NCI-H2107 (cell line): ENCODE measurements around the gene NEDD4.
"Not testable (repeated sequence)": the region's sequence is repeated elsewhere in the genome, so short reads cannot be mapped to it uniquely, and the experiment has no call there.

Source experiments
- DNase-seq: peaks from one replicate; lab custom pipeline; 2025; lab: John Stamatoyannopoulos, UW

Gene NEDD4

DNA sequence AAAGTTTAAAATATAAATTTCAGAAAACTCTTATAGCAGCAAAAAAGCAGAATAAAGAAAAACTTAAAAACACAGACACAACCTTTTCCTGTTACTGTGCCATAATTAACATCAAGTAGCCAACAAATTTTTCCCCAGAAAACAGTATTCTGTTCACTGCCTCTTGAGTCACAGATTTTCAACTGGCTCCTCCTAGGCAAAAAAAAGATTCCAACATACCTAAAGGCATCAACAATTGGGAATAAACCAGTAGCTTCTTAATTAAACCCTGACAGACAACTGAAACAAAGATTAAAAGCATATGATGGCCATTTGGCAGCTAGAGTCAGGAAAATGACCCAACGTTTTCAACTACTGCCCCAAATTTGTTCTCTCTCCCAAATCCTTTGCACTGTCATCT lies 10.9 kb upstream of the NEDD4 start:
- DNase-seq = not testable (repeated sequence)

DNA sequence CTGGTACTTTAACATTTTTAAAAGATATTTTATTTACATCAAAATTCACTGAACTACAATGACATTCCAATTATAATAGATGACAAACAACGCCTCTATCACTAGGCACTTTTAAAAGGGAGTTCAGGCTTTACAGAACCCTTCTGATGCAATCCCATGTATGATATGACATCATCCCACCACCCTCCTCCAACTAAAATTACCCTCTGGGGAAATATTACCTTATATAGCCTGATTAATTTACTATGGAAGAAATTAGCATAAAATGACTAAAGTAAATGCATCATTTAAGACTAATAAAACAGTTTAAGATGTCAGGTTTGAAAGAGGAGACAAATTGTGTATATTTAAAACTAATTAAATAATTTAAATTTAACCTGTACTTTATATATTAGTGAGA lies 10.4 kb upstream of the NEDD4 start:
- DNase-seq = not testable (repeated sequence)

DNA sequence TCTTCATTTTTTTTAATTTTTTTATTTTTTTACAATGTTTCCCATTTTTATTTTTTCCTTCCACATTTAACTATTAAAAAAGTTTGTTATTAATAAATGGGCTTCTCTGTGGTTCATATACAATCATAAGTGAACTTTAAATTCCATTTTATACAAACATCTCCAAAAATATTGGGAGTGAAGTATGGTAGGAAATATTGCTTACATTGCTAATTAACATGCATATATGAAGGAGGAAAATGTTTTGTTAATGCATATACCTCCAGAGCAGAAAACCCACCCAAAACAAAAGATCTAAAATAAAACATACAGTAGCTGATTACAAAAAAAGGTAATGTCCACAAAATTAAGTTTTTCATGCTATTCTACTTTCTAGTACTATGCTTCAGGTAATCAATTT lies 9.9 kb upstream of the NEDD4 start:
- DNase-seq = not testable (repeated sequence)

DNA sequence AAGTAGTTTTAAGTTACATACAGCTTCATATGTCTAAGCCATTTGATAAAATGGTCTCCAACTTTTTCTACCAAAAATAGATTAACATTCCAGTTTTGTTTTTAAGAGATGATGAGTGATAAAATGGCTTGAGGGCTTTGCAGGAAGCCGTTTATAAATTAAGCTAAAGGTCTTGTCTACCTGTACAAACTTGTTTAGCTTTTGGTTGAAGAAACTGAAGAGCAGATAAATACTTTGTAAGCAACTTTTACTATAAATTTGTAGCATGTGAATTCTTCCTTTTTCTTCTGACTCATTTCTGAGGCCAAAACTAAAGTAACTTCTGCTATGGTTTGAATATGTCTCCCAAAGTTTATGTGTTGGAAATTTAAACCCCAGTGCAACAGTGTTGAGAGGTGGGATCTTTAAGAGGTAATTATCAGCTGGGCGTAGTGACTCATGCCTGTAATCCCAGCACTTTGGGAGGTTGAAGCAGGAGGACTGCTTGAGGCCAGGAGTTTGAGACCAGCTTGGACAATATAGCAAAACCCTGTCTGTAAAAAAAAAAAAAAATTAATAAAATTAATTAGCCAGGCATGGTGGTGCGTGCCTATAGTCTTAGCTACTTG lies 8.2 kb upstream of the NEDD4 start:
- no peak for DNase-seq

DNA sequence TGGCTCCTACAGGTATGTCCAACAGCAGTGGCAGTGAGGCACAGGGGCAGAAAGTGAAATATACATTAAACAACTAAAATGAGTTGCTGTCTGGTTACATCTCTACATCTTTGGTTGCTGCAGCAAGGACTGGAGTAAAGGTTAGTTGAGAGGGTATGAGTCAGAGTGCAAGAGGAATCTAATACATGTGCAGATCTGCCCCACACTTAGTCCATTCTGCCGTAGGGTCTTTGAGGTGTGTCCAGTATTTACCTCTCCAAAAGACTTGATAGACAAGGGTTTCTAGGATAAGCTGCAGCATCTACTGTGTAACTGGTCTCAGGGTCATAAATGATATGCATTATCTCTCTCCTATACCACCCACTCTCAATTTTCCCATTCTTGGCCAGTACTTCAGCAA lies 6.2 kb upstream of the NEDD4 start:
- DNase-seq = no peak

DNA sequence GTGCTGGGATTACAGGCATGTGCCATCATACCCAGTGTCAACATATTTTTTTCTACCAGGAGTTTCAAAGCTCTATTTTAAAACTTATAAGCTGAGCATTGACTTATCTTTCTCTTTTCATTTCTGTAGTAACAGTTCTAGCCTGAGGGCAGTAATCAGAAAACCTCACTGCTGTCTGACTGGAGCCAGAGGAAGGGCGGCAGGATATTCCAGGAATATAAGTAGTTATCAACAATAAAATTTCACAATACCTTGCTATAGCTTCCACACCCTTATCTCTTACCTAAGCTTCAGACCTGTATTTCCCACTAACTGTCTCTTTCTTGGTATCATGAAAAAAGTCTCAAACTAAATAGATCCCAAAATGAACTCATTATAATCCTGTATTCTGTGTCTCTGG lies 5.1 kb upstream of the NEDD4 start:
- no peak for DNase-seq

DNA sequence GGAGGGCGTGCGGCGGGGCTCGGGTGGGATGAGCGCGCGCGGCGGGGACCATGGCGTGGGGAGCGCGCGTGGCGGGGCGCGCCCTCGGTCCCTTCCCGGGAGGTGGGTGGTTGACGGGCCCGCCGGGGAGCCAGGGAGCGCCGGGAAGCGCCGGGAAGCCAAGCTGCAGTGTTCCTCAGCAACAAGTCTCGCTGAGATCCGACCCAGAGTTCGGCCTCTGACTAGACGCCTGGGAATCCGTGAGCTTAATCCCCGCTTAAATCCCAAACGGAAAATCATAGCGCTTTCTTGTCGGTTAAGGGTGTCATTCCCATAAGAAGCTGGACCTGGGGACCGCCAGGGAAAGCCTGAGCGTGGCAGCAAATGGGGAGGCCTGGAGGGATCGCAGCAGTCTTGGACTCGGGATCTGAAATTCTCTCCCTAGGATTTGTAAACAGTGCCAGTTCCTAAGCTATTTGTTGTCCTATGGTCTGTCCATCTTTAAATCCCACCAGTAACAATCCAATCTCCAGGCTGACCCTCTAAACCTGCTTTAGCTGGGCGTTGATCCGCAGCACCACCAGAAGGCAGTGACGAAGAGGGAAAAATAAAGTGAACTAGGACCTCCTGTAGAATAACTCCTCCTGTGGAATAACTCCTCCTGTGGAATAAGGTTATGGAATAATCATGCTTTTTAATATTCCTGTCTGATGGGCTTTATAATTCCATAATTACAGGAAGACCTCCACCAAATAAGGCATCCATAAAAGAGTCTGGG lies 570 bp upstream of the NEDD4 start:
- no peak for DNase-seq

DNA sequence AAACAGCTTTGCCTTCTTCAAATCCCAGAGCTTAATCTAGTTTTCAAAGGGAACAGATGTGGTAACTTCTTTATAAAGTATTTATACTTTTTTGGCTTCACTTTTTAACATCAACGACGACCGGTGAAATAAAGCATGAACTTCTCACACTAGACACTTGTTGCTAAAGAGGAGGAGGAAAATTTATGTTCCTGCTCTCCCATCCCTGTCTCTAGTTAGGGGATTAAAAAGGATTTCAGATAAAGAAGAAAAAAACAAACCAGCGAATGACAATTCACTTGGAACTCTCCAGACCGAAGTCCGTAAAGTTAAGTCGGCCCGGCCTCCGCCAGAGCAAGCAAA lies 672 bp downstream of the NEDD4 start:
- no peak for DNase-seq

DNA sequence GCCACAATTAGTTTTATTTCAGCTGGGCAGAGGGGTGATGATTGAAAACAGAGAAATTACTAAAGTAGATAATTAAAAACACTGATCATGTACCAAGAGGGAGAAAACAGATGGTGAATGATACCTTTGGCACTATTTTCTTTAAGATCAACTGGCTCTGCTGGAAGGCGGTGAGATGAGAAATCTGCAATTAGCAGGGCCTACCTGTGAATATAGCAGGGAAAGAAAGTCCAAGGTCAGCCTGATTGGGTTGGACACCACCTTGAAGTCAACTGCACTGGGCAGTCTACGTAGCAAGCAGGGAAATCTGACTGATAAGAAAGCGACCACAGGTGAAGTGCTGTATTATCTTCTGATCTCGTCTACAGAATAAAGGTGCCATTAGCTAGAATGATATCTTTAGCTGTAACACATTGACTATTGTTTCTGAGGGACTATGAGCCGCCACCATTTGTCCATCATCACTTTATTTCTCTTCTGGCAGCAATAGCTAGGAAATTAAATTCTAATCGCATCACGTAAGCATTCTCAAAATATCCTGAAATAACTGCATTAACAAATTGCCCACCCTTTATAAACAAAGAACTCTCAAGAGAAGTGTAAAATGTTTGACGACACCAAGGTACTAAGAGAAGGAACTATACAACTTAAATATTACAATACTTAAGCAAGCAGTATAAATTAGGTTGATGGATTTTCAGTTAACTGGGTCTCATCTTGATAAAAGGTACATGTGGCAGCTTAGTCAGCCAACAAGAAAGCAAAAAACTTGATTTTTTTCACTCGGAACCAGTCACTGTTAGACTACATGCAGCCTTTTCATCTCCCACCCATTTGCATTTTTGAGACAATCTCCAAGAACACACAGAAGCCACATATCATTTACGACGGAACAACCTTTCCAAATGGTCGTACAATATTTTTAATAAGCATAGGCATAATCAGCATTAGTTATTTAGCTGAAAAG lies 1.3 kb downstream of the NEDD4 start:
- no peak for DNase-seq

DNA sequence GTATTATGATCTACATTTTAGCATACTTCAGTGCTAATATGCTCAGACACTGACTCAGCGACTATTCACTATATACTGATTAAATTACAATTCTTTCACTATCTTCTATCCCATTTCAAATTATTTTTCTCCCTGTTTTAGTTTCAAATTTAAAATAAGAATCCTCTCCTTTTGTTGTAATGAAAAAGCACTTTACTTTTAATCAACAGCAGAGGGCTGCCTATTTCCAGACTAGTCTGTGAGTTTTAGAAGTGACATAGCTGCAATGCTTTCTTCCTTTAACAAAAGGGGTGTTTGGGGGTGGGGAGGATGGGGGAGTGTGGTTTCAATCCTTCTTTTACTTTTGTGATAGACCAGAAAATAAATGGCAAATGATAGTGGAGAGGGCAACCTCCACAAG lies 2.4 kb downstream of the NEDD4 start:
- DNase-seq = no peak

DNA sequence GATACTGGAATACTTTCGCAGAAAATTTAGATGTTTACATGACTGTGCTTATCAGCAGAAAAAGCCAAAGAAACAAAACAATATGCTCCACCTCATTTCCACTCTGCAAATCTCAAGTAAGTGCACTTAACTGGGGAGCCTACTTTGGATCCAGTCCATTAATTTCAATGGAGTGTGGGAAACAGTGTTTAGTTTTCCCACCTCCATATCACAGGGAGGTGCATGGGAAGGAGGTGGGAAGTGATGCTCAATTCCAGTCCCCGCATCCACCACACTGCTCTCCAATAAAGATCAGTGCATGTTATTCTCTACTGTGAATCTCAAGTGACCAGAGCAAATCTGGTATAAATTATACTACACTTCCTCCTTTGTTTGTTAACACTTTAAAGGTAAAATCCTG lies 2.9 kb downstream of the NEDD4 start:
- no peak for DNase-seq

DNA sequence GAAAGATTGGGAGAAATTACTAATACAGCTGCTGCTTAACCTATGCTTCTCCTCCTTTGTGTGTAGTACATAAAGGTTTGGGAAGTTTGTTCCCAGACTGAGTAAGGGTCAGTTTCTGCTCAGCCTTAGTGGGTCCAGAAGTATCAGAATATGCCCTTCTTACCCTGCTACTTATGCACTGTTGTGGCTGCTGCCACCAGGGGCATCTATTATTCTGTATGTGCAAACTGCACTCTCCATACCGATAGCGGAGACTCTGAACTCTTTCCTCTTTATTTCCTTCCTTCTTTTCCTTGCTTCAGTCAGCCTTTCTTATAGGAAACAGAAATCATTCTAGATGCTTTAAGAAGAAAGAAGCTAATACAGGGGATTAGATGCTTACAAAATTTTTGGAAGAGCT lies 4.0 kb downstream of the NEDD4 start:
- no peak for DNase-seq

DNA sequence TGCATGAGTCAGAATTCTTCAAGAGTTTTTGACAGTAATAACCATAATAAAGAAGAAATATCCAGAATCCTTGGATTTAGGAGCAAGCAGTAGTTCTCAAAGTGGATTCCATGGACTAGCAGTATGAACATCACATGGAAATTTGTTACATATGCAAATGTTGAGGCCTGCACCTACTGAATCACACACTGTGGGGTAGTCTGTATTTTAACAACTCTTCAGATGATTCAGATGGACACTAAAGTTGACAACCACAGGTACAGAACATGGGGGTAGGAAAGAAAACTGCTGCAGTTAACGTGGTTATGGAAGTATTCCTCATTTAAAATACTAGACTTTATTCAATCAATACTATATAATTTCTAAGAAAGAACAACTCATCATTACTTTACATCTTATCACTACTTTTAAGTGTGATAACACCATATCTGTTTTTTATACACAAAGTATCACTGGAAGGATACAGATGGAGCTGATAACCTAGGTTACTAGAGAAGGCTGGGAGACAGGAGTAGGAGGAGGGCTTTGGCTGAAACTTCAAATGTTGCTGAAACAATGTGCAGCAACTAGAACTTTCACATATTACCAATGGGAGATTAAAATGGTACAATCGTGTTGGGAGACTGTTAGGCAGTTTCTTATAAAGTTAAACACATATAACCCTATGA lies 11.7 kb downstream of the NEDD4 start:
- no peak for DNase-seq

DNA sequence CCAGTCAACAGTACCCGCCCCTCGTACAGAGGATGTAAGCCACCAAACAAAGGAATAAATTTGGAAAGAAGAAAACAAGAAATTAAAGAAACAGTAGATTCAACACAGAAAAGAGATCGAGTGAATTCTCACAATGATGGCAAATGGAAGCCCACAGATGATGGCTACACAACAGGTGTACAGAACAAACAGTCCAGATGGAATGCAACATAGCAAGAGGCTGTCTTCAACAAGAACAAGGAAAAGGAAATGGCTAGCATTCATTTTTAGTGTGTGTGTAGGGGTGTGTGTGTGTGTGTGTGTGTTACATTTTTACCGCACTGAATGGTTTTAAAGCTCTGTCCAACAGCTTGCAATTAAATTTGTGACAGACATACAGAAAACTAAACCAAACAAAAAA lies 12.9 kb downstream of the NEDD4 start:
- DNase-seq = no peak

DNA sequence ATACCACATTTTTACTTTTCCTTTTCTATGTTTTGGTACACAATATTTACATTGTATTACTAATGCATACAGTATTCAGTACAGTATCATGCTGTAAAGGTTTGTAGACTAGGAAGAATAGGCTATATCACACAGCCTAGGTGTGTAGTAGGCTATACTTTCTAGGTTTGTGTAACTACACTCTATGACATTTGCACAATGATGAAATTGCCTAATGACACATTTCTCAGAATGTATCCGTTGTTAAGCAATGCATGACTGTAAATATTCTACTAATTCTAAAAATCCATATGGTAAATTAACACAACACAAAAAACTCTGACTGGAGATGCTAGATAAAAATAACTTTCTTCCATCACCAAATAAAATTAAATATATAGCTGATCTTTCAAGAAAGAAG lies 16.2 kb downstream of the NEDD4 start:
- DNase-seq = no peak

DNA sequence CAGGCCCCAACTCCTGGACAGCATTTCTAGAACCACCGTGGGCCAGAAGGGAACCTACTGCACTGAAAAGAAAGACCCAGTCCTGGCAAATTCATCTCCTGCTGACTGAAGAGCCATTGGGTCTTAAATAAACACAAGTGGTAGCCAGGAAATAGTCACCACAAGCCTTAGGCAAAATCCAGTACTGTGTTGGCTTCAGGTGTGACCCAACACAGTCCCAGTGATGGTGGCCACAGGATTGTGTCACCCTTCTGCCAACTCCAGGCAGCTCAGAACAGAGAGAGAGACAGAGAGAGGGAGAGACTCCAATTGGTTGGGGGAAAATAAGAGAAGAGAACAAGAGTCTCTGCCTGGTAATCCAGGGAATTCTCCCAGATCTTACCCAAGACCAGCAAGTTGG lies 23.1 kb downstream of the NEDD4 start:
- DNase-seq = no peak

DNA sequence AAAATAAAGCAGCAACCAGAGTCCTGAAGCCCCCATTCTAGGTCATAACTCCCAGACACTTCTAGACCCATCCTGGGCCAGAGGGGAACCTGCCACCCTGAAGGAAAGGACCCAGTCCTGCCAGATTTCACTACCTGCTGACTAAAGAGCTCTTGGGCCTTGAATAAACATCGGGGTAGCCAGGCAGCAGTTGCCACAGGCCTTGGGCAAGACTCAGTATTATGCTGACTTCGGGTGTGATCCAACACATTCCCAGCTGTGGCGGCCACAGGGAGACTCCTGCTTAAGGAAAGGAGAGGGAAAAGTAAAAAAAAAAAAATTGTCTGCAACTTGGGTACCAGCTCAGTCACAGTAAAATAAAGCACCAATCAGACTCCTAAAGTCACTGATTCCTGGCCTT lies 23.8 kb downstream of the NEDD4 start:
- DNase-seq = no peak

DNA sequence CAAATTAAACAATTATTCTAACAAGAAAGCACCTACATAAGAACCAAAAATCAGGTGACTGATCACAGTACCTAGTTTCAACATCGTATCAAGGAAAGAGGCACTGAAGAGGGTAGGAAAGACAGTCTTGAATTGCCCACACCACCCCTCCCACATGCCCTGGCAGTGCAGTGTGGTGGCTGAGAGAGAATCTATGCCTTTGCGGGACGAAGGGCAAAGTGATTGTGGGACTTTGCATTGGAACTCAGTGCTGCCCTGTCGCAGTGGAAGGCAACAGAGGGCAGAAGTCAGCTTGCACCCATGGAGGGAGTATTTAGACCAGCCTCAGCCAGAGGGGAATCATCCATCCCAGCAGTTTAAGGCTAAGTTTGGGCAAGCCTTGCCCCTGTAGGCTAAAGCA lies 24.5 kb downstream of the NEDD4 start:
- no peak for DNase-seq

DNA sequence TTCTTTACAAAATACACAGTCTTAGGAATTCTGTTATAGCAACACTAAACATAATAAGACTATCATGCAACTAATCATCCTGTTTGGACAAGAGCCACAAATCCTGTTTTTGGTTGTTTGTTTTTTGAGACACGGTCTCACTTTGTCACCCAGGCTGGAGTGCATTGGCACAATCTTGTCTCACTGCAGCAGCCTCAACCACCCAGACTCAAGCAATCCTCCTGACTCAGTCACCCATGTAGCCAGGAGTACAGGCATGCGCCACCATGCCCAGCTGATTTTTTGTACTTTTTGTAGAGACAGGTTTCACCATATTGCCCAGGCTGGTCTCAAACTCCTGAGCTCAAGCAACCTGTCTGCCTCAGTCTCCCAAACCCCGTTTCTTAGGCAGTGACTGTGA lies 28.3 kb downstream of the NEDD4 start:
- no peak for DNase-seq

DNA sequence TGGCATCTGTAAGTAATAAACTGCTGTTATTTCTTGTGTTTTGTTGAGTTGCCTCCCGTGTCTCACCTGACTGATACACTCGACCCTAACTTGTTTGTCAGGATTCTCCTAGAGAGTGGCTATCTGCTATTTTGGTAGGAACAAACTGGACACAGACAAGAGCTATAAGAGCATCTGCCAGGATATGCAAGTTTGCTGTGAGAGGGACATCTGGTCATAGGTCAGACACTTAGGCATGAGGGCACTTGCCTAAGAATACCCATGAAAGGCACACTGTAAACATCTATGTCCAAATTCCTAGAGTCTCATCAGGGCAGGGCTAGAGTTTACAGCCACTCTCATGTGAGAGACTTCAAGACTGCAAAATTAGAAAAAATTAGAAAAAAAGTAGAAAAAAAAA lies 32.5 kb downstream of the NEDD4 start:
- no peak for DNase-seq

DNA sequence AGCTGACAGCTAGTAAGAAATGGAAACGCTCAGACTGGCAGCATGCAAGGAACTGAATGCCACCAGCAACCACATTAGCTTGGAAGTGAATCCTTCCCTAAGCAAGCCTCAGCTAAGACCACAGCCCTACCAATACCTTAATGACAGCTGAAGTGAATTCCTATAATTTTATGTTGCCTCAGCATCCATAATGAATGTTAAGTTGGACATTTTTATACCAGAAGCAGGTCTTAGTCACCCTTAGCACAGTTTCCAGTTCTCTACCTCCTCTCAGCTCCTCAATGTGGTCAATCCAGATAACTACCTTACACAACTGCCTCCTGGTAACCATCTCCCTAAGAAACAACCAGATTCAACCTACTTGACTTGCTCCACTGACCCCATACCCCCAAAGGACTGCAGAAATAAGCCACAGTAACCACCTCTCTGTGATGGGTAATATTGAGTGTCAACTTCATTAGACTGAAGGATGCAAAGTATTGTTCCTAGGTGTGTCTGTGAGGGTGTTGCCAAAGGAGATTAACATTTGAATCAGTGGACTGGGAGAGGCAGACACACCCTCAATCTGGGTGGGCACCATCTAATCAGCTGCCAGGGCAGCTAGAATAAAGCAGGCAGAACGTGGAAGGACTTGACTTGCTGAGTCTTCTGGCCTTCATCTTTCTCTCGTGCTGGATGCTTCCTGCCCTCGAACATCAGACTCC lies 33.5 kb downstream of the NEDD4 start:
- no peak for DNase-seq

DNA sequence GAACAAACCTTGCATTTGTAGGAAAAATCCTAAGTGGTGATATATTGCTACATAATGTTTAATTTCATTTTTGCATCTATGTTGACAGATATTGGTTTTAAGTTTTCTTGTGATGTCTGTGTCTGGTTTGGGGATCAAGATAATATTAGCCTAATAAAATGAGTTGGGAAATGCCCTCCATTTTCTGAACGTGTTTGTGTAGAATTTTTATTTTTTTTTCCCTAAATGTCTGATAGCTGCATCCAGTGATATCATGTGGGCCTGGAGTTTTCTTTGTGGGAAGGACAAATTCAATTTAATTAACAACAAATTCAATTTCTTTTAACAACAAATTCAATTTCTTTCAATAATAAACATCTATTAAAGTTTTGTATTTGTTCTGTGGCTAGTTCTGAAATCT lies 35.1 kb downstream of the NEDD4 start:
- no peak for DNase-seq
